Lower leg skin (tissue), 3 donors: ENCODE results near the gene NUSAP1.

ENCODE experiments used
- CTCF ChIP-seq, 3 donors: fragments of 450-650 bp; IDR thresholded peaks; one replicate each; pipeline ENCODE4 v1.5.1; 2016; ENCODE audit warnings: antibody characterized with exemption in 3 of 3, mild to moderate bottlenecking in 3 of 3, moderate library complexity in 2 of 3
- POLR2A ChIP-seq, 2 donors: fragments of 450-650 bp; IDR thresholded peaks; one replicate each; pipeline ENCODE4 v1.6.1; 2016 to 2017; ENCODE audit warnings: antibody characterized with exemption in 2 of 2, mild to moderate bottlenecking in 1 of 2, moderate library complexity in 1 of 2

- TF ChIP-seq CTCF (IDR thresholded peaks at IDR 0.05) = no peak
- no peak for TF ChIP-seq POLR2A (IDR thresholded peaks at IDR 0.05)
Observed at GRCh38 chr15:41424809-41425208, 92.1 kb downstream of the NUSAP1 start.
